ENCODE measurements around the gene BMP2. TPM values are rescaled to one million over a fixed set of nuclear protein-coding genes. Genes with fewer than 3 reads are reported as not detected.

Gene BMP2
- total and polyA plus RNA-seq, 2 donors (not counting 1 experiment from before 2014, with no cell fraction given) = not detected

DNA sequence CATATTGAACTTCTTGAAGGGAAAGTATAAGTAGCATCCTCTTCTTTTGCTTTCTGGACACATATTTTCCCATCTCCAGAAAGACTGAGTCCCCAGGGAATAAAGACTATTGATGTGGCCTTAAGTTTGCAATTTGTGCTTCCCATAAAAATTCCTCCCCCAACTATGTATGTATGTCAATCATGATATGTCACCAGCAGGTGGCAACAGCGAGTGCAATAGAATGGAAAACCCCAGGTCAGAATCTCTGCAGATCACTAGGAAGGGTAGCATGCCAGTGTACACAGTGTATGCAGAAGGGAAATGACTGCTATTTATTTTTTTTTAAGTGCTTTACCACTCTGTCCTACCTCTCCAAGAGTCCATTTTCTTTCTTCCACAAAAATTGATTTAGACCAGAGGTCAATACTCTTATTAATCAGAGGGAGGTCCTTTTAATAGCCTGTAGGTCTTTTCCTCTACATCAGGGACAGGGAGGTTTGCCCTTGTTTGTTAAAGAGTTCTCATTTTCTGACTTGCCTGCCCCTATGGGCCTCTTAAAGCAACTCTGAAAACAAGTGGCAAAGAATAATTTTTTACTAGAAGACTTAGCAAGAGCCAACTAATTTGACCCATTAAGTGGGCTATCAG, 61.4 kb downstream of the BMP2 start:
- H3K4me1 Mint-ChIP-seq = no peaks in the 10 kb centered on the region
- no peak for ATAC-seq (ENCODE audit: low read depth)
- no peak overlapping the region for H3K4me3 Mint-ChIP-seq
- WGBS (ENCODE audit: insufficient coverage) = no CpG with 5 or more reads among the region's 1 CpG
- no peaks in the 10 kb centered on the region for H3K4me1 ChIP-seq (ENCODE audit: control insufficient read depth in 2 of 2, insufficient read depth in 2 of 2, low read length in 2 of 2)
- H2AFZ ChIP-seq (ENCODE audit: insufficient read depth, low read depth, low read length, poor library complexity, severe bottlenecking) = no peak overlapping the region
- no peak overlapping the region for H3K4me3 ChIP-seq (ENCODE audit: control extremely low read depth in 1 of 5, extremely low read depth in 1 of 5, insufficient read depth in 1 of 5, low read depth in 2 of 5, low read length in 4 of 5)
- ChIA-PET POLR2A (no interaction called here), CTCF (interaction anchor here (0.7 to 6.1 kb wide), 3 partner anchors 16 to 1893 kb away, joined by 3 to 53 read pairs (median 3); no protein-coding TSS in a partner anchor)
- peak; percentile 43 for DNase-seq
- H3K79me2 ChIP-seq (ENCODE audit: control insufficient read depth, insufficient read depth, low read length) = no peaks in the 10 kb centered on the region
- no peak overlapping the region for H3K9ac ChIP-seq (ENCODE audit: low read length)
- no peaks in the 10 kb centered on the region for H3K36me3 ChIP-seq (replicated peaks in 1 of 2; ENCODE audit: control extremely low read depth in 1 of 2, control insufficient read depth in 1 of 2, extremely low read depth in 1 of 2, insufficient read depth in 2 of 2, low read length in 1 of 2)
- no peak overlapping the region for H3K27ac ChIP-seq (ENCODE audit: low read length in 2 of 2)
- no peaks in the 10 kb centered on the region for H3K27me3 ChIP-seq (replicated peaks in 1 of 4; ENCODE audit: control extremely low read depth in 1 of 4, control insufficient read depth in 3 of 4, insufficient read depth in 4 of 4, low read length in 3 of 4)
- TF ChIP-seq, protein P1, sequence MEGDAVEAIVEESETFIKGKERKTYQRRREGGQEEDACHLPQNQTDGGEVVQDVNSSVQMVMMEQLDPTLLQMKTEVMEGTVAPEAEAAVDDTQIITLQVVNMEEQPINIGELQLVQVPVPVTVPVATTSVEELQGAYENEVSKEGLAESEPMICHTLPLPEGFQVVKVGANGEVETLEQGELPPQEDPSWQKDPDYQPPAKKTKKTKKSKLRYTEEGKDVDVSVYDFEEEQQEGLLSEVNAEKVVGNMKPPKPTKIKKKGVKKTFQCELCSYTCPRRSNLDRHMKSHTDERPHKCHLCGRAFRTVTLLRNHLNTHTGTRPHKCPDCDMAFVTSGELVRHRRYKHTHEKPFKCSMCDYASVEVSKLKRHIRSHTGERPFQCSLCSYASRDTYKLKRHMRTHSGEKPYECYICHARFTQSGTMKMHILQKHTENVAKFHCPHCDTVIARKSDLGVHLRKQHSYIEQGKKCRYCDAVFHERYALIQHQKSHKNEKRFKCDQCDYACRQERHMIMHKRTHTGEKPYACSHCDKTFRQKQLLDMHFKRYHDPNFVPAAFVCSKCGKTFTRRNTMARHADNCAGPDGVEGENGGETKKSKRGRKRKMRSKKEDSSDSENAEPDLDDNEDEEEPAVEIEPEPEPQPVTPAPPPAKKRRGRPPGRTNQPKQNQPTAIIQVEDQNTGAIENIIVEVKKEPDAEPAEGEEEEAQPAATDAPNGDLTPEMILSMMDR (IDR thresholded peaks at IDR 0.05) = peak; percentile 67
- no peak for TF ChIP-seq EZH2 (IDR thresholded peaks at IDR 0.05; ENCODE audit: borderline replicate concordance, insufficient read depth, low read depth, low read length, poor library complexity, severe bottlenecking)
- H4K20me1 ChIP-seq (ENCODE audit: control insufficient read depth, insufficient read depth, low read length, poor library complexity, severe bottlenecking) = no peaks in the 10 kb centered on the region
- no peak overlapping the region for H3K4me2 ChIP-seq (replicated peaks; ENCODE audit: low read depth, low read length, poor library complexity, severe bottlenecking)
- H3K27me3 Mint-ChIP-seq = no peaks in the 10 kb centered on the region
- H3K9me3 Mint-ChIP-seq (ENCODE audit: insufficient read depth) = no peaks in the 10 kb centered on the region
- H3K27ac Mint-ChIP-seq = no peak overlapping the region
- no peaks in the 10 kb centered on the region for H3K9me3 ChIP-seq (ENCODE audit: control extremely low read depth in 1 of 3, control insufficient read depth in 2 of 3, insufficient read depth in 1 of 3, low read length in 2 of 3)
- intact Hi-C loops (cut with micrococcal nuclease) = no loop called here

DNA sequence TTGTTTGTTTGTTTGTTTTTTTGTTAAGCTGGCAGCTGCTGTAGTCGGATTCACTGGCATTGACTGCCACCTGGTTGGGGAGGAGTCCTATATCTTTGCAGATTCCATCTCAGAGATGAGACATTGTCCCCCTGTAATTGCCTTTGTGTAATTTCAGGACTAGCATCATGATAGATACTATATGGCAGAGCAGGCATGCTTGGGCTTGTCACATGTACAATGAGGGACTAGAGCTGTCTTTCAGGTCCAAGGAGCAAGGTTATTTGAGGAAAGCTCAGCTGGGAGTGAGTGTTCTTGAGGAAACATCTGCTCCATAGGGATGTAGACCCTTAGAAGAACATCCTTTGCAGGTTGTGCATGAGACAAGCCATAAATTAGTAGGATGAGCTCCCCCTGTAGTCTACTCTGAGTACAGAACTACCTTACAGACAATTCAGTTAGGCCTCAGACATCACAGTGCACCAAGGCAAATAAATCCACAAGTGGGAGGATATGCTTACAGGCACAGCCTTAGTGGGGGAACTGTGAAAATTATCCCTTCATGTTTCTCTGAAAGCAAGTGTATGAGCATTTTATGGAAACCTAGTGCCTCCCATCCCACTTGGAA, 62.1 kb downstream of the BMP2 start:
- H3K27me3 ChIP-seq (replicated peaks in 1 of 4; ENCODE audit: control extremely low read depth in 1 of 4, control insufficient read depth in 3 of 4, insufficient read depth in 4 of 4, low read length in 3 of 4) = no peaks in the 10 kb centered on the region
- no peak overlapping the region for H3K4me3 Mint-ChIP-seq
- ATAC-seq (ENCODE audit: low read depth) (no peak), DNase-seq (no peak)
- no peak overlapping the region for H3K27ac Mint-ChIP-seq
- H3K4me3 ChIP-seq (ENCODE audit: control extremely low read depth in 1 of 5, extremely low read depth in 1 of 5, insufficient read depth in 1 of 5, low read depth in 2 of 5, low read length in 4 of 5) = no peak overlapping the region
- no peak overlapping the region for H3K9ac ChIP-seq (ENCODE audit: low read length)
- POLR2A ChIA-PET = no interaction called here
- no peaks in the 10 kb centered on the region for H3K4me1 ChIP-seq (ENCODE audit: control insufficient read depth in 2 of 2, insufficient read depth in 2 of 2, low read length in 2 of 2)
- no peaks in the 10 kb centered on the region for H4K20me1 ChIP-seq (ENCODE audit: control insufficient read depth, insufficient read depth, low read length, poor library complexity, severe bottlenecking)
- H3K4me1 Mint-ChIP-seq = no peaks in the 10 kb centered on the region
- H3K9me3 Mint-ChIP-seq (ENCODE audit: insufficient read depth) = no peaks in the 10 kb centered on the region
- CTCF ChIA-PET = interaction anchor here (0.7 to 6.1 kb wide), 2 partner anchors 568 to 1892 kb away, joined by 3 to 53 read pairs; no protein-coding TSS in a partner anchor
- no peak overlapping the region for H2AFZ ChIP-seq (ENCODE audit: insufficient read depth, low read depth, low read length, poor library complexity, severe bottlenecking)
- no CpG with 5 or more reads among the region's 1 CpG for WGBS (ENCODE audit: insufficient coverage)
- H3K79me2 ChIP-seq (ENCODE audit: control insufficient read depth, insufficient read depth, low read length) = no peaks in the 10 kb centered on the region
- no peaks in the 10 kb centered on the region for H3K36me3 ChIP-seq (replicated peaks in 1 of 2; ENCODE audit: control extremely low read depth in 1 of 2, control insufficient read depth in 1 of 2, extremely low read depth in 1 of 2, insufficient read depth in 2 of 2, low read length in 1 of 2)
- H3K27ac ChIP-seq (ENCODE audit: low read length in 2 of 2) = no peak overlapping the region
- TF ChIP-seq, protein P1 (IDR thresholded peaks at IDR 0.05) = no peak
- TF ChIP-seq EZH2 (IDR thresholded peaks at IDR 0.05; ENCODE audit: borderline replicate concordance, insufficient read depth, low read depth, low read length, poor library complexity, severe bottlenecking) = no peak
- intact Hi-C loops (cut with micrococcal nuclease) = no loop called here
- no peaks in the 10 kb centered on the region for H3K9me3 ChIP-seq (ENCODE audit: control extremely low read depth in 1 of 3, control insufficient read depth in 2 of 3, insufficient read depth in 1 of 3, low read length in 2 of 3)
- H3K27me3 Mint-ChIP-seq = no peaks in the 10 kb centered on the region
- no peak overlapping the region for H3K4me2 ChIP-seq (replicated peaks; ENCODE audit: low read depth, low read length, poor library complexity, severe bottlenecking)
